Neural progenitor cell (in vitro differentiated cells): ENCODE results near the gene DLGAP4.

Source experiments
- EZH2phosphoT487 ChIP-seq: fragments of 200-600 bp; sonication (generic); IDR thresholded peaks from 2 replicates; pipeline ENCODE4 v1.6.1; 2017; ENCODE audit warnings: antibody characterized with exemption
- TF ChIP-seq, protein P1 (sequence below): fragments of 200-600 bp; sonication (generic); IDR thresholded peaks from 2 replicates; pipeline ENCODE4 v1.5.1; 2017; ENCODE audit warnings: antibody characterized with exemption, mild to moderate bottlenecking

DNA sequence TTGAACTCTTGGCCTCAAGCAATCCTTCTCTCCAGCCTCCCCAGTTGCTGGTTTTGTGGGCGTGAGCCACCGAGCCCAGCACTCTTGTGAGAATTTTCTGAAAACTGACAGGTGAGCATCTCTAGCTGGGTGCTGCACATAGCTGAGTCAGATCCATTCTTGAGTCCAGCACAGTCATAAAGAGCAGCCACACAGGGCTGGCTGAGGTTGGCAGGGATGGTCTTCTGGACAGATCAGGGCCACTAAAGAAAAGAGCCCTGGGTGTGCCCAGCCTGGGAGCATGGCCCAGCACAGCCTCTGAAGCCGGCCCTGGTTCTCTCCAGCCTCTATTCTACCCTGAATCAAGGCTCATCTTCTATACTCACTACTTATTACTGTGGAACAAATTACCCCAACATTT, 11.5 kb downstream of the DLGAP4 start:
- TF ChIP-seq, protein P1, sequence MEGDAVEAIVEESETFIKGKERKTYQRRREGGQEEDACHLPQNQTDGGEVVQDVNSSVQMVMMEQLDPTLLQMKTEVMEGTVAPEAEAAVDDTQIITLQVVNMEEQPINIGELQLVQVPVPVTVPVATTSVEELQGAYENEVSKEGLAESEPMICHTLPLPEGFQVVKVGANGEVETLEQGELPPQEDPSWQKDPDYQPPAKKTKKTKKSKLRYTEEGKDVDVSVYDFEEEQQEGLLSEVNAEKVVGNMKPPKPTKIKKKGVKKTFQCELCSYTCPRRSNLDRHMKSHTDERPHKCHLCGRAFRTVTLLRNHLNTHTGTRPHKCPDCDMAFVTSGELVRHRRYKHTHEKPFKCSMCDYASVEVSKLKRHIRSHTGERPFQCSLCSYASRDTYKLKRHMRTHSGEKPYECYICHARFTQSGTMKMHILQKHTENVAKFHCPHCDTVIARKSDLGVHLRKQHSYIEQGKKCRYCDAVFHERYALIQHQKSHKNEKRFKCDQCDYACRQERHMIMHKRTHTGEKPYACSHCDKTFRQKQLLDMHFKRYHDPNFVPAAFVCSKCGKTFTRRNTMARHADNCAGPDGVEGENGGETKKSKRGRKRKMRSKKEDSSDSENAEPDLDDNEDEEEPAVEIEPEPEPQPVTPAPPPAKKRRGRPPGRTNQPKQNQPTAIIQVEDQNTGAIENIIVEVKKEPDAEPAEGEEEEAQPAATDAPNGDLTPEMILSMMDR = no peak
- TF ChIP-seq EZH2phosphoT487 = no peak
